HEK293 (cell line): ENCODE results near the gene CDC20.

Experiments
- CTCF ChIA-PET: fragments of 350-600 bp; formaldehyde crosslinking; extraction: SDS; loops from one replicate; lab custom pipeline; 2021; ENCODE audit warnings: antibody characterized with exemption; lab: Yijun Ruan, JAX
- POLR2A ChIA-PET: fragments of 300-600 bp; formaldehyde crosslinking; extraction: SDS; loops from one replicate; lab custom pipeline; 2020; ENCODE audit warnings: antibody characterized with exemption, inconsistent platforms; lab: Yijun Ruan, JAX
- H3K27ac ChIP-seq: fragments of 200-500 bp; sonication (Bioruptor generic); 2 replicates; pipeline ENCODE4 v1.5.1; 2014; ENCODE audit warnings: low read depth, low read length, control low read depth, inconsistent platforms; ENCODE audit errors: extremely low read depth
- H3K36me3 ChIP-seq, 2 experiments: fragments of 200-500 bp in 1 of 2; sonication (Bioruptor generic) in 1 of 2; 1 replicate in 1 of 2; 2 replicates in 1 of 2; pipeline ENCODE4 v1.5.1; 2014 to 2017; ENCODE audit warnings: inconsistent platforms in 2 of 2, low read length in 2 of 2; ENCODE audit not compliant: control insufficient read depth in 2 of 2, insufficient read depth in 1 of 2
- H3K4me1 ChIP-seq: fragments of 200-500 bp; sonication (Bioruptor generic); 2 replicates; pipeline ENCODE4 v1.5.1; 2014; ENCODE audit warnings: mild to moderate bottlenecking, low read length, inconsistent platforms; ENCODE audit not compliant: control insufficient read depth, insufficient read depth
- H3K4me3 ChIP-seq: 2 replicates; pipeline ENCODE4 v1.5.1; 2011; ENCODE audit warnings: low read depth, mild to moderate bottlenecking, control low read depth, low read length, moderate library complexity
- H3K9me3 ChIP-seq: fragments of 200-500 bp; sonication (Bioruptor generic); 2 replicates; pipeline ENCODE4 v1.5.1; 2014; ENCODE audit warnings: low read depth, low read length, inconsistent platforms; ENCODE audit not compliant: control insufficient read depth, insufficient read depth
- BCL11A ChIP-seq: fragments of 450-650 bp; formaldehyde crosslinking; IDR thresholded peaks from 2 replicates; pipeline ENCODE4 v1.5.1; 2016; ENCODE audit warnings: low read depth, missing biosample characterization, missing genetic modification characterization
- GLI2 ChIP-seq: fragments of 450-650 bp; formaldehyde crosslinking; IDR thresholded peaks from 2 replicates; pipeline ENCODE4; 2017; ENCODE audit warnings: missing biosample characterization, missing genetic modification characterization, low read depth, borderline replicate concordance
- KLF8 ChIP-seq: fragments of 450-650 bp; formaldehyde crosslinking; IDR thresholded peaks from 2 replicates; pipeline ENCODE4 v1.5.1; 2016; ENCODE audit warnings: missing biosample characterization, missing genetic modification characterization
- MYNN ChIP-seq: fragments of 450-650 bp; formaldehyde crosslinking; IDR thresholded peaks from 2 replicates; pipeline ENCODE4 v1.5.1; 2016; ENCODE audit warnings: missing biosample characterization, missing genetic modification characterization, borderline replicate concordance
- OSR2 ChIP-seq: fragments of 450-650 bp; formaldehyde crosslinking; IDR thresholded peaks from 2 replicates; pipeline ENCODE4 v1.5.1; 2016; ENCODE audit warnings: missing biosample characterization, missing genetic modification characterization
- PRDM1 ChIP-seq: fragments of 450-650 bp; formaldehyde crosslinking; IDR thresholded peaks from 2 replicates; pipeline ENCODE4; 2016; ENCODE audit warnings: missing biosample characterization, missing genetic modification characterization
- RBAK ChIP-seq: fragments of 450-650 bp; formaldehyde crosslinking; IDR thresholded peaks from 2 replicates; pipeline ENCODE4 v1.5.1; 2016; ENCODE audit warnings: missing biosample characterization, missing genetic modification characterization
- SCRT2 ChIP-seq: fragments of 450-650 bp; formaldehyde crosslinking; IDR thresholded peaks from 2 replicates; pipeline ENCODE4 v1.5.1; 2016; ENCODE audit warnings: missing biosample characterization, missing genetic modification characterization
- WT1 ChIP-seq: fragments of 450-650 bp; formaldehyde crosslinking; IDR thresholded peaks from 2 replicates; pipeline ENCODE4 v1.5.1; 2016; ENCODE audit warnings: missing biosample characterization, missing genetic modification characterization
- ZBTB17 ChIP-seq: fragments of 450-650 bp; formaldehyde crosslinking; IDR thresholded peaks from 2 replicates; pipeline ENCODE4 v1.5.1; 2016; ENCODE audit warnings: missing biosample characterization, missing genetic modification characterization
- ZBTB48 ChIP-seq: fragments of 450-650 bp; formaldehyde crosslinking; IDR thresholded peaks from 2 replicates; pipeline ENCODE4 v1.5.1; 2016; ENCODE audit warnings: missing biosample characterization, missing genetic modification characterization
- ZBTB7A ChIP-seq: fragments of 450-650 bp; formaldehyde crosslinking; IDR thresholded peaks from 2 replicates; pipeline ENCODE4 v1.5.1; 2016; ENCODE audit warnings: low read depth, missing biosample characterization, missing genetic modification characterization
- ZNF169 ChIP-seq: fragments of 450-650 bp; formaldehyde crosslinking; IDR thresholded peaks from 2 replicates; pipeline ENCODE4 v1.5.1; 2016; ENCODE audit warnings: missing biosample characterization, missing genetic modification characterization
- ZNF2 ChIP-seq: fragments of 450-650 bp; formaldehyde crosslinking; IDR thresholded peaks from 2 replicates; pipeline ENCODE4 v1.5.1; 2016; ENCODE audit warnings: missing biosample characterization, missing genetic modification characterization
- ZNF274 ChIP-seq, 2 experiments: fragments of 200-500 bp in 1 of 2; fragments of 450-650 bp in 1 of 2; sonication (Bioruptor generic) in 1 of 2; formaldehyde crosslinking in 1 of 2; IDR thresholded peaks; 2 replicates each; pipeline versions ENCODE4 v1.5.1 to v1.6.1; 2014 to 2016; ENCODE audit warnings: borderline replicate concordance in 1 of 2, inconsistent platforms in 1 of 2, low read length in 1 of 2, missing biosample characterization in 1 of 2, missing genetic modification characterization in 1 of 2
- ZNF302 ChIP-seq: fragments of 450-650 bp; formaldehyde crosslinking; IDR thresholded peaks from 2 replicates; pipeline ENCODE4 v1.5.1; 2016; ENCODE audit warnings: missing biosample characterization, missing genetic modification characterization, low read depth
- ZNF341 ChIP-seq: fragments of 450-650 bp; formaldehyde crosslinking; IDR thresholded peaks from 2 replicates; pipeline ENCODE4; 2016; ENCODE audit warnings: low read depth, missing biosample characterization, missing genetic modification characterization
- ZNF37A ChIP-seq: fragments of 450-650 bp; IDR thresholded peaks from 2 replicates; pipeline ENCODE4 v1.5.1; 2018; ENCODE audit warnings: missing biosample characterization, missing genetic modification characterization
- ZNF404 ChIP-seq: fragments of 450-650 bp; formaldehyde crosslinking; IDR thresholded peaks from 2 replicates; pipeline ENCODE4 v1.5.1; 2017; ENCODE audit warnings: missing biosample characterization, missing genetic modification characterization
- ZNF426 ChIP-seq: fragments of 450-650 bp; formaldehyde crosslinking; IDR thresholded peaks from 2 replicates; pipeline ENCODE4 v1.5.1; 2017; ENCODE audit warnings: missing biosample characterization, missing genetic modification characterization, mild to moderate bottlenecking, inconsistent platforms, moderate library complexity
- ZNF514 ChIP-seq: fragments of 450-650 bp; formaldehyde crosslinking; IDR thresholded peaks from 2 replicates; pipeline ENCODE4 v1.5.1; 2016; ENCODE audit warnings: missing biosample characterization, missing genetic modification characterization
- ZNF561 ChIP-seq: fragments of 450-650 bp; IDR thresholded peaks from 2 replicates; pipeline ENCODE4 v1.5.1; 2018; ENCODE audit warnings: missing biosample characterization, missing genetic modification characterization, borderline replicate concordance
- ZNF585B ChIP-seq: fragments of 450-650 bp; formaldehyde crosslinking; IDR thresholded peaks from 2 replicates; pipeline ENCODE4 v1.5.1; 2016; ENCODE audit warnings: missing biosample characterization, missing genetic modification characterization
- ZNF670 ChIP-seq: fragments of 450-650 bp; formaldehyde crosslinking; IDR thresholded peaks from 2 replicates; pipeline ENCODE4 v1.5.1; 2016; ENCODE audit warnings: missing biosample characterization, missing genetic modification characterization, low read depth
- ZNF701 ChIP-seq: fragments of 450-650 bp; formaldehyde crosslinking; IDR thresholded peaks from 2 replicates; pipeline ENCODE4 v1.5.1; 2016; ENCODE audit warnings: missing biosample characterization, missing genetic modification characterization
- ZNF791 ChIP-seq: fragments of 450-650 bp; formaldehyde crosslinking; IDR thresholded peaks from 2 replicates; pipeline ENCODE4 v1.5.1; 2016; ENCODE audit warnings: missing biosample characterization, missing genetic modification characterization
- ZSCAN30 ChIP-seq: fragments of 450-650 bp; IDR thresholded peaks from 2 replicates; pipeline ENCODE4 v1.5.1; 2018; ENCODE audit warnings: missing biosample characterization, mild to moderate bottlenecking, missing genetic modification characterization, moderate library complexity
- TF ChIP-seq, protein P1 (sequence below): fragments of 450-650 bp; formaldehyde crosslinking; IDR thresholded peaks from 2 replicates; pipeline ENCODE4 v1.5.1; 2016; ENCODE audit warnings: missing biosample characterization, missing genetic modification characterization
- TF ChIP-seq, protein P2 (sequence below): fragments of 450-650 bp; formaldehyde crosslinking; IDR thresholded peaks from 2 replicates; pipeline ENCODE4 v1.5.1; 2017; ENCODE audit warnings: missing biosample characterization, missing genetic modification characterization
- TF ChIP-seq, protein P3 (sequence below): fragments of 450-650 bp; formaldehyde crosslinking; conservative IDR thresholded peaks from 2 replicates; pipeline ENCODE4 v1.5.1; 2016; ENCODE audit warnings: low read depth, missing biosample characterization, missing genetic modification characterization
- TF ChIP-seq, protein P4 (sequence below): fragments of 450-650 bp; formaldehyde crosslinking; IDR thresholded peaks from 2 replicates; pipeline ENCODE4 v1.5.1; 2016; ENCODE audit warnings: missing biosample characterization, missing genetic modification characterization, low read depth

The CDC20 gene

DNA sequence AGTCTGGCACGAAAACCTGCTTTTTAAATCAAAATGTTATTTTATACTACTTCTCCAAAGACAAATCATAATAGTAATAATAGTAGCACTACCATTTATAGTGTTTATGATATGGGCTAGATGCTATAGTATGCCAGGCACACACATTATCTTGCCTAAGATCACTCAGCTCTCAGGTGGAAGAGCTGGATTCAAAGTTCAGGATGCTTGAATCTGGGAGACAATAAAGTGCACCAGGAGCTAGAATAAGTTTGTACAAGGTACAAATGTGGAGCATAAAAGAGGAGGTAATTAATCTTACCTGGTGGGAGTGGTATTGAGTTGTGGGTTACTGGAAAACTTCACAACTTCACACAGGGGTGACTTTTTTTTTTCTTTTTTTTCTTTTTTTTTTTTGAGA lies 19.1 kb downstream of the CDC20 start:
- ChIA-PET POLR2A (interaction anchor here (1.7 to 3.1 kb wide), 3 partner anchors 10 to 19 kb away, joined by 7 to 9 read pairs (median 7); partner anchors contain the start of genes CDC20, ELOVL1, MED8 and SZT2), CTCF (no interaction called here)
- H3K36me3 ChIP-seq, result peaks cover 3 to 20% of the 10 kb centered on the region in 2 experiments; a peak in 1 of 3 replicates

DNA sequence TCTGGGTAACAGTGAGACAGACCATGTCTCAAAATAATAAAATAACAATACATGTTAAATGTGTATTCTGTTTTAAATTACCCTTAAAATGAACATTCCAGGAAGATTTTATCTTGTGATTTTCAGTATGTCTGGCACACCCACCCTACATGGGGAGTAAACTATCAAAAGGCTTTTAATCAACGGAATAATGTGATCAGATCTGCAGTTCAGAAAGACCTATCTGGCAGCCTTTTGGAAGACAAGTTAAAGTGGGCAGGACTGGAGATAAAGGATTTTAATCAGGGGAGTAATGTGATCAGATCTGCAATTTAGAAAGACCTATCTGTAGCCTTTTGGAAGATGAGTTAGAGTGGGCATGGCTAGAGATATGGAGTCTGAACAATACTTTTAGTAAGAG lies 20.7 kb downstream of the CDC20 start:
- CTCF ChIA-PET, result interaction anchor here (0.6 to 1.2 kb wide), 2 partner anchors 142 to 281 kb away, joined by 3 read pairs; no protein-coding TSS in a partner anchor
- H3K36me3 ChIP-seq, result peaks cover 4 to 37% of the 10 kb centered on the region in 2 experiments; a peak in 1 of 3 replicates
- no peaks in the 10 kb centered on the region for H3K9me3 ChIP-seq
- H3K4me1 ChIP-seq, result no peaks in the 10 kb centered on the region
- H3K4me3 ChIP-seq, result no peak overlapping the region
- no peak overlapping the region for H3K27ac ChIP-seq
- POLR2A ChIA-PET, result interaction anchor here (3.1 kb wide), 1 partner anchor 11 kb away, joined by 9 read pairs; the partner anchor contains the start of gene ELOVL1
- TF ChIP-seq OSR2 (tag by site-specific recombination), result no peak
- no peak for TF ChIP-seq MYNN
- TF ChIP-seq ZNF561 (tag by site-specific recombination), result no peak
- no peak for TF ChIP-seq RBAK (tag by site-specific recombination)
- TF ChIP-seq ZBTB17 (tag by site-specific recombination), result no peak
- TF ChIP-seq ZSCAN30 (tag by site-specific recombination), result no peak
- TF ChIP-seq ZNF701 (tag by site-specific recombination), result no peak
- no peak for TF ChIP-seq ZNF274 (IDR thresholded peaks at IDR 0.05; ENCODE audit: low read length)
- TF ChIP-seq ZNF274 (tag by site-specific recombination; IDR thresholded peaks at IDR 0.05; ENCODE audit: borderline replicate concordance), result no peak
- TF ChIP-seq ZNF169, result no peak
- TF ChIP-seq ZNF37A (tag by site-specific recombination), result no peak
- no peak for TF ChIP-seq ZBTB7A
- TF ChIP-seq ZNF670 (tag by site-specific recombination), result no peak
- TF ChIP-seq ZNF514 (tag by site-specific recombination), result no peak
- no peak for TF ChIP-seq ZNF791
- no peak for TF ChIP-seq ZNF426
- TF ChIP-seq, protein P1, sequence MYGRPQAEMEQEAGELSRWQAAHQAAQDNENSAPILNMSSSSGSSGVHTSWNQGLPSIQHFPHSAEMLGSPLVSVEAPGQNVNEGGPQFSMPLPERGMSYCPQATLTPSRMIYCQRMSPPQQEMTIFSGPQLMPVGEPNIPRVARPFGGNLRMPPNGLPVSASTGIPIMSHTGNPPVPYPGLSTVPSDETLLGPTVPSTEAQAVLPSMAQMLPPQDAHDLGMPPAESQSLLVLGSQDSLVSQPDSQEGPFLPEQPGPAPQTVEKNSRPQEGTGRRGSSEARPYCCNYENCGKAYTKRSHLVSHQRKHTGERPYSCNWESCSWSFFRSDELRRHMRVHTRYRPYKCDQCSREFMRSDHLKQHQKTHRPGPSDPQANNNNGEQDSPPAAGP, result no peak
- TF ChIP-seq, protein P2, sequence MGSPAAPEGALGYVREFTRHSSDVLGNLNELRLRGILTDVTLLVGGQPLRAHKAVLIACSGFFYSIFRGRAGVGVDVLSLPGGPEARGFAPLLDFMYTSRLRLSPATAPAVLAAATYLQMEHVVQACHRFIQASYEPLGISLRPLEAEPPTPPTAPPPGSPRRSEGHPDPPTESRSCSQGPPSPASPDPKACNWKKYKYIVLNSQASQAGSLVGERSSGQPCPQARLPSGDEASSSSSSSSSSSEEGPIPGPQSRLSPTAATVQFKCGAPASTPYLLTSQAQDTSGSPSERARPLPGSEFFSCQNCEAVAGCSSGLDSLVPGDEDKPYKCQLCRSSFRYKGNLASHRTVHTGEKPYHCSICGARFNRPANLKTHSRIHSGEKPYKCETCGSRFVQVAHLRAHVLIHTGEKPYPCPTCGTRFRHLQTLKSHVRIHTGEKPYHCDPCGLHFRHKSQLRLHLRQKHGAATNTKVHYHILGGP (tag by site-specific recombination), result no peak
- no peak for TF ChIP-seq SCRT2
- TF ChIP-seq, all 188 proteins: peak for 0

More for the DNA sequence above, 19.1 kb downstream of the CDC20 start:
- H3K9me3 ChIP-seq, result no peaks in the 10 kb centered on the region
- no peak overlapping the region for H3K4me3 ChIP-seq
- TF ChIP-seq ZNF274 (IDR thresholded peaks at IDR 0.05; ENCODE audit: low read length), result no peak
- TF ChIP-seq ZNF274 (tag by site-specific recombination; IDR thresholded peaks at IDR 0.05; ENCODE audit: borderline replicate concordance), result no peak
- TF ChIP-seq PRDM1 (tag by site-specific recombination), result no peak
- TF ChIP-seq ZNF341 (tag by site-specific recombination), result no peak
- TF ChIP-seq ZNF791, result no peak
- TF ChIP-seq ZNF585B, result no peak
- no peak for TF ChIP-seq ZNF404 (tag by site-specific recombination)
- TF ChIP-seq, protein P3, sequence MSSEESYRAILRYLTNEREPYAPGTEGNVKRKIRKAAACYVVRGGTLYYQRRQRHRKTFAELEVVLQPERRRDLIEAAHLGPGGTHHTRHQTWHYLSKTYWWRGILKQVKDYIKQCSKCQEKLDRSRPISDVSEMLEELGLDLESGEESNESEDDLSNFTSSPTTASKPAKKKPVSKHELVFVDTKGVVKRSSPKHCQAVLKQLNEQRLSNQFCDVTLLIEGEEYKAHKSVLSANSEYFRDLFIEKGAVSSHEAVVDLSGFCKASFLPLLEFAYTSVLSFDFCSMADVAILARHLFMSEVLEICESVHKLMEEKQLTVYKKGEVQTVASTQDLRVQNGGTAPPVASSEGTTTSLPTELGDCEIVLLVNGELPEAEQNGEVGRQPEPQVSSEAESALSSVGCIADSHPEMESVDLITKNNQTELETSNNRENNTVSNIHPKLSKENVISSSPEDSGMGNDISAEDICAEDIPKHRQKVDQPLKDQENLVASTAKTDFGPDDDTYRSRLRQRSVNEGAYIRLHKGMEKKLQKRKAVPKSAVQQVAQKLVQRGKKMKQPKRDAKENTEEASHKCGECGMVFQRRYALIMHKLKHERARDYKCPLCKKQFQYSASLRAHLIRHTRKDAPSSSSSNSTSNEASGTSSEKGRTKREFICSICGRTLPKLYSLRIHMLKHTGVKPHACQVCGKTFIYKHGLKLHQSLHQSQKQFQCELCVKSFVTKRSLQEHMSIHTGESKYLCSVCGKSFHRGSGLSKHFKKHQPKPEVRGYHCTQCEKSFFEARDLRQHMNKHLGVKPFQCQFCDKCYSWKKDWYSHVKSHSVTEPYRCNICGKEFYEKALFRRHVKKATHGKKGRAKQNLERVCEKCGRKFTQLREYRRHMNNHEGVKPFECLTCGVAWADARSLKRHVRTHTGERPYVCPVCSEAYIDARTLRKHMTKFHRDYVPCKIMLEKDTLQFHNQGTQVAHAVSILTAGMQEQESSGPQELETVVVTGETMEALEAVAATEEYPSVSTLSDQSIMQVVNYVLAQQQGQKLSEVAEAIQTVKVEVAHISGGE, result no peak
- TF ChIP-seq KLF8, result no peak
- no peak for TF ChIP-seq BCL11A (tag by site-specific recombination)
- TF ChIP-seq ZNF302 (tag by site-specific recombination), result no peak
- TF ChIP-seq ZNF2 (tag by site-specific recombination), result no peak
- TF ChIP-seq, protein P4, sequence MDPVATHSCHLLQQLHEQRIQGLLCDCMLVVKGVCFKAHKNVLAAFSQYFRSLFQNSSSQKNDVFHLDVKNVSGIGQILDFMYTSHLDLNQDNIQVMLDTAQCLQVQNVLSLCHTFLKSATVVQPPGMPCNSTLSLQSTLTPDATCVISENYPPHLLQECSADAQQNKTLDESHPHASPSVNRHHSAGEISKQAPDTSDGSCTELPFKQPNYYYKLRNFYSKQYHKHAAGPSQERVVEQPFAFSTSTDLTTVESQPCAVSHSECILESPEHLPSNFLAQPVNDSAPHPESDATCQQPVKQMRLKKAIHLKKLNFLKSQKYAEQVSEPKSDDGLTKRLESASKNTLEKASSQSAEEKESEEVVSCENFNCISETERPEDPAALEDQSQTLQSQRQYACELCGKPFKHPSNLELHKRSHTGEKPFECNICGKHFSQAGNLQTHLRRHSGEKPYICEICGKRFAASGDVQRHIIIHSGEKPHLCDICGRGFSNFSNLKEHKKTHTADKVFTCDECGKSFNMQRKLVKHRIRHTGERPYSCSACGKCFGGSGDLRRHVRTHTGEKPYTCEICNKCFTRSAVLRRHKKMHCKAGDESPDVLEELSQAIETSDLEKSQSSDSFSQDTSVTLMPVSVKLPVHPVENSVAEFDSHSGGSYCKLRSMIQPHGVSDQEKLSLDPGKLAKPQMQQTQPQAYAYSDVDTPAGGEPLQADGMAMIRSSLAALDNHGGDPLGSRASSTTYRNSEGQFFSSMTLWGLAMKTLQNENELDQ (tag by site-specific recombination), result no peak
- TF ChIP-seq GLI2 (tag by site-specific recombination), result no peak
- TF ChIP-seq ZBTB48, result no peak
- TF ChIP-seq WT1, result no peak
- H3K27ac ChIP-seq, result no peak overlapping the region
- H3K4me1 ChIP-seq, result no peaks in the 10 kb centered on the region
